SK-N-SH treated with all-trans-retinoic acid at 6 μM for 48 hours (cell line): ENCODE data around the gene PWWP2B.

ENCODE experiments used
- CREB5 ChIP-seq: fragments of 250-450 bp; sonication (Bioruptor Pico); IDR thresholded peaks from 2 replicates; pipeline ENCODE4 v1.5.1; 2020; ENCODE audit warnings: low read depth, mild to moderate bottlenecking, moderate library complexity
- CSRNP3 ChIP-seq: fragments of 250-450 bp; sonication (Bioruptor Pico); IDR thresholded peaks from 2 replicates; pipeline ENCODE4 v1.5.1; 2021; ENCODE audit warnings: mild to moderate bottlenecking, moderate library complexity
- PPARA ChIP-seq: fragments of 250-450 bp; sonication (Bioruptor Pico); IDR thresholded peaks from 2 replicates; pipeline ENCODE4 v1.5.0; 2020; ENCODE audit warnings: mild to moderate bottlenecking, borderline replicate concordance
- RARB ChIP-seq: fragments of 250-450 bp; sonication (Bioruptor Pico); IDR thresholded peaks from 2 replicates; pipeline ENCODE4 v1.8.0; 2021; ENCODE audit warnings: mild to moderate bottlenecking, moderate library complexity
- TCF4 ChIP-seq: fragments of 250-450 bp; sonication (Bioruptor Pico); IDR thresholded peaks from 2 replicates; pipeline ENCODE4 v1.8.0; 2021; ENCODE audit warnings: mild to moderate bottlenecking, moderate library complexity, borderline replicate concordance

GRCh38 chr10:132409667-132410028 is 12.6 kb downstream of the PWWP2B start:
- no peak for TF ChIP-seq RARB
- TF ChIP-seq CSRNP3 (CRISPR knock-in tag), result no peak
- TF ChIP-seq PPARA (CRISPR knock-in tag), result no peak
- TF ChIP-seq CREB5 (CRISPR knock-in tag), result no peak
- TF ChIP-seq TCF4 (CRISPR knock-in tag), result no peak
